Upper lobe of left lung (tissue), 4 donors: ENCODE measurements around the gene SDCCAG8.

ENCODE experiments used
- CTCF ChIP-seq, 6 experiments: fragments of 450-650 bp in 4 of 6; fragments of 200-600 bp in 2 of 6; sonication (generic) in 2 of 6; IDR thresholded peaks; one replicate each; pipeline ENCODE4 v1.5.1; 2016 to 2019; ENCODE audit warnings: antibody characterized with exemption in 6 of 6
- POLR2A ChIP-seq, 4 donors: fragments of 450-650 bp; IDR thresholded peaks; one replicate each; pipeline ENCODE4 v1.5.1; 2016 to 2017; ENCODE audit warnings: antibody characterized with exemption in 4 of 4, mild to moderate bottlenecking in 2 of 4
- POLR2AphosphoS5 ChIP-seq, 2 donors: sonication (generic); formaldehyde crosslinking; IDR thresholded peaks; one replicate each; pipeline ENCODE4 v1.5.1; 2017; ENCODE audit warnings: antibody characterized with exemption in 2 of 2

- no peak for TF ChIP-seq CTCF (IDR thresholded peaks at IDR 0.05)
- TF ChIP-seq POLR2A (IDR thresholded peaks at IDR 0.05), result no peak
- TF ChIP-seq POLR2AphosphoS5 (IDR thresholded peaks at IDR 0.05), result no peak
Measured at GRCh38 chr1:243394066-243394465, 138.2 kb downstream of the SDCCAG8 start.
